ENCODE data around the gene CCL14.
"Not testable (repeated sequence)": the region's sequence is repeated elsewhere in the genome, so short reads cannot be mapped to it uniquely, and the experiment has no call there.

The CCL14 gene

GRCh38 chr17:36019423-36019822, 32.9 kb upstream of the CCL14 start:
- no peak for DNase-seq (ENCODE audit: low spot score)
- in situ Hi-C loops (cut with MboI; ENCODE audit: low pct_unique_long_range_greater_than_20kb, low sequenced_read_pairs, unreplicated experiment), result loop anchor here (10.0 kb wide), 1 partner anchor 55 kb away; no protein-coding TSS in a partner anchor
- no peak for TF ChIP-seq CTCF (IDR thresholded peaks at IDR 0.05; ENCODE audit: extremely low read depth, insufficient read depth, missing control alignments)

DNA sequence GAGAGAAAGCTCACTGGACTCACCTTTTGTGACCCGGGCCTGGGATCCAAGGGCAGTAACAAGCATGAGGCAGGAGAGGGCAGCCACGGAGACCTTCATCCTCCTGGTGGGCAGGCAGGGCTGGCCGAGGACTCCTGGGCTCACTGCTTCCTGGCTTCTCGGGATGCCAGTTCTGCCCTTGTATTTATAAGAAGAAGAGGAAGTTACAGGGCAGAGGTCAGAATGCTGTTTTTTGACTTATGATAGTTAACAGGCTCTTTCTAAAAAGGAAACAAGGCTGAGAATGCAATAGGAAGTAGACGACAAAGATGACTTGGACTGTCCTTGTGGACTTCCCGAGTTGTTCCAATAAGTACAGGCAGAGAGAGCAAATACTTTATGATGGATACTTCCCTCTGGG, 31.3 kb upstream of the CCL14 start, which contains the start of gene CCL23:
CCL23 (minus strand) TSS at position 174 of the 400 bp plus-strand sequence; CDS start at position 99, 75 bp downstream.
- no peak for DNase-seq (ENCODE audit: low spot score)

GRCh38 chr17:36016555-36016954, 30.0 kb upstream of the CCL14 start:
- no peak for TF ChIP-seq CTCF (IDR thresholded peaks at IDR 0.05; ENCODE audit: extremely low read depth, insufficient read depth, missing control alignments)
- no peak for DNase-seq (ENCODE audit: low spot score)
- in situ Hi-C loops (cut with MboI; ENCODE audit: low pct_unique_long_range_greater_than_20kb, low sequenced_read_pairs, unreplicated experiment), result loop anchor here (10.0 kb wide), 1 partner anchor 58 kb away; no protein-coding TSS in a partner anchor

More for the DNA sequence above, 31.3 kb upstream of the CCL14 start, which contains the start of gene CCL23:
- in situ Hi-C loops (cut with MboI; ENCODE audit: low pct_unique_long_range_greater_than_20kb, low sequenced_read_pairs, unreplicated experiment), result loop anchor here (10.0 kb wide), 1 partner anchor 57 kb away; no protein-coding TSS in a partner anchor
- no peak for TF ChIP-seq CTCF (IDR thresholded peaks at IDR 0.05; ENCODE audit: extremely low read depth, insufficient read depth, missing control alignments)

DNA sequence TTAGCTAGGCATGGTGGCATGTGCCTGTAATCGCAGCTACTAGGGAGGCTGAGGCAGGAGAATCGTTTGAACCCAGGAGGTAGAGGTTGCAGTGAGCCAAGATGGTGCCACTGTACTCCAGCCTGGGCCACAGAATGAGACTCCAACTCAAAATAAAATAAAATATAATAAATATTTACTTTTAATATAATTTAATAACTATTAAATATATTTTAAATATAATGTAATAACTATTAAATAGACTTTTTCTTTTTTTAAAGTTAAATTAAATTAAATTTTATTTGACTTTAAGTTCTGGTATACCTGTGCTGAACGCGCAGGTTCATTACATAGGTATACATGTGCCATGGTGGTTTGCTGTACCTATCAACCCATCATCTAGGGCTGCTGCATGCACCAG, 29.4 kb upstream of the CCL14 start:
- in situ Hi-C loops (cut with MboI; ENCODE audit: low pct_unique_long_range_greater_than_20kb, low sequenced_read_pairs, unreplicated experiment), result loop anchor here (10.0 kb wide), 1 partner anchor 59 kb away; no protein-coding TSS in a partner anchor
- not testable (repeated sequence) for DNase-seq (ENCODE audit: low spot score)

GRCh38 chr17:36014946-36015345, 28.4 kb upstream of the CCL14 start:
- DNase-seq (ENCODE audit: low spot score), result no peak
- TF ChIP-seq CTCF (IDR thresholded peaks at IDR 0.05; ENCODE audit: extremely low read depth, insufficient read depth, missing control alignments), result no peak
- in situ Hi-C loops (cut with MboI; ENCODE audit: low pct_unique_long_range_greater_than_20kb, low sequenced_read_pairs, unreplicated experiment), result loop anchor here (10.0 kb wide), 1 partner anchor 60 kb away; no protein-coding TSS in a partner anchor

DNA sequence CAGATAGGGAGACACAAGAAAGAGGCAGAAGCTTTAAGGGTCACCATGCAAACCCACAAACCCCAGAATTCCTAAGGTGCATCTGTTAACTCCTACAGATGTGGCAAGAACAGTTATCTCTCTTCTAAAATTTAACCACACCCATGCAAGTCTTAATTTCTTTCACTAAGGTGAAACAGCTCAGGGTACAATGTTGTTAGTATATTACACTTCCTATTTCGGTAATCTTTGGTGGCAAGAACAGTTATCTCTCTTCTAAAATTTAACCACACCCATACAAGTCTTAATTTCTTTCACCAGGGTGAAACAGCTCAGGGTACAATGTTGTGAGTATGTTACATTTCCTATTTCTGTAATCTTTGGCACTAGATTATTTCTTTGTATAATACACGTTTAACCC, 24.7 kb upstream of the CCL14 start:
- DNase-seq (ENCODE audit: low spot score), result no peak
- in situ Hi-C loops (cut with MboI; ENCODE audit: low pct_unique_long_range_greater_than_20kb, low sequenced_read_pairs, unreplicated experiment), result loop anchor here (10.0 kb wide), 1 partner anchor 64 kb away; no protein-coding TSS in a partner anchor
- TF ChIP-seq CTCF (IDR thresholded peaks at IDR 0.05; ENCODE audit: extremely low read depth, insufficient read depth, missing control alignments), result no peak

- TF ChIP-seq CTCF (IDR thresholded peaks at IDR 0.05; ENCODE audit: extremely low read depth, insufficient read depth, missing control alignments), result peak; percentile 30
- in situ Hi-C loops (cut with MboI; ENCODE audit: low pct_unique_long_range_greater_than_20kb, low sequenced_read_pairs, unreplicated experiment), result no loop called here
- DNase-seq (ENCODE audit: low spot score), result no peak
Observed at GRCh38 chr17:36008998-36009665, 22.6 kb upstream of the CCL14 start.

All from GM13977 (cell line).